IPS-18c (cell line): ENCODE results near the gene CMSS1.

Source experiments
- H3K4me3 ChIP-seq: 2 replicates; pipeline ENCODE4 v1.7.0; 2013; ENCODE audit warnings: low read depth, mild to moderate bottlenecking, low read length, moderate library complexity; ENCODE audit not compliant: insufficient read depth
- H3K9me3 ChIP-seq: one replicate; pipeline ENCODE4 v1.6.1; 2013; ENCODE audit warnings: mild to moderate bottlenecking, low read length, moderate library complexity; ENCODE audit not compliant: control insufficient read depth, insufficient read depth

CMSS1 gene

DNA sequence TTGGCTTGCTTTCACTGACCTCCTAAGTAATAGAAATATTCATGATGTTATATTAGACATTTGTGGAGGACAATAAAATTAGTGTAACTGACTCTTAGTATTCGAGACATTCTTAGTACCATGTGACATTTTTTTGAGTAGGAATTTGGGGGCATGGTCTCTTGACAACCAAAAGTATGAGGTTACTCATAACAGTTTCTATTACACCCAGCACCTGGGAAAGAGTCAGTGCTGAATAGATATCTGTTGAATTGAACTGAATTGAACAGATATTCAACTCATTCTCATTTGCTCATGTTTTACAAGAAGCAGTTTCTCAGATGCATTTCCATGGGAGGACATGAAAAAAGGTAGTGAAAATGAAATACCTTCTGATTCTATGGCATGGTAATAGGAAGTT, 84.4 kb downstream of the CMSS1 start:
- Histone ChIP-seq H3K9me3 (no peaks in the 10 kb centered on the region), H3K4me3 (no peak overlapping the region)

DNA sequence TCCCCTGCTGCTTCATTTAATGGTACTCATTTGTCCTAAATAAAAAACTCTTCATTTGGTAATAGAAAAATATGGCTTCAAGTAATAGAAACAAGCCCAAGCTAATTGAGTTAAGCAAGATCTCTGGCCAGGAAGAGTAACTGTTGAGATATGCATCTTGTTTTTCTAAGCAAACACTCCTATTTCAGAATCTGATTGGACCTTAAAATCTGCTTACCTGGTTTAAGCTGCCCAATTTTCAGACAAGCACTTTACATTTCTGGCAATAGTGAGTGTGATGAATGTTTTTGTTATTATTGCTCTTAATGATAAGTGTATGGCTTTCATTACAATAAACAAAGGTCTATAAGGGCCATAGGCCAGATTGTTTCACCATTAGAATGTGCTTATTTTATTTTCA, 86.2 kb downstream of the CMSS1 start:
- H3K9me3 ChIP-seq = no peaks in the 10 kb centered on the region
- H3K4me3 ChIP-seq = no peak overlapping the region

DNA sequence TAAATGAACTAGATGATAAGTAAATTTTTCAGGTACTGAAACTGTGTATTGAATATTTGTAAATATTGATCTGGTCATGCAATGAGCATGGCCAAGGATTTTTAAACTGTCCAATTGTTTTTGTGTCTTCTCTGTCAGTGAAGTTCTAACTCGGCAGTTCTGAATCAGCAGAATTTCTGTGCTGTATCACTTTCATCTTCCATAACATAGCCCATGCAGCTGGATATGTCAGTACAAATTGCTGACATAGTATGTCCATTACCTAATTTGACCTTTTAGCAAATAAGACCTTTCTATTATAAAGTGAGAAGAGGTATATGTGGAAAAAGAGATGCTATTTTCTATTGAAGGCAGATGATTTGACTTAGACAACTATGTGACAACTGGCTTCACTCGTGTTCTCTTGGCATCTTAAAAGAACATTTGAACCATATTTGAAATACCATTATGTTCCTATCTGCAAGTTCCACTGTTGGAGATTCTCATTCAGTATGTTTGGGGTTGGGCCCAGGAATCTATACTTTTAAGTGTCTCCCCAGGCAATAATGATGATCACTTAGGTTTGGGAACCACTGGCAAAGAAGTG, 90.4 kb downstream of the CMSS1 start:
- Histone ChIP-seq H3K4me3 (no peak overlapping the region), H3K9me3 (no peaks in the 10 kb centered on the region)

DNA sequence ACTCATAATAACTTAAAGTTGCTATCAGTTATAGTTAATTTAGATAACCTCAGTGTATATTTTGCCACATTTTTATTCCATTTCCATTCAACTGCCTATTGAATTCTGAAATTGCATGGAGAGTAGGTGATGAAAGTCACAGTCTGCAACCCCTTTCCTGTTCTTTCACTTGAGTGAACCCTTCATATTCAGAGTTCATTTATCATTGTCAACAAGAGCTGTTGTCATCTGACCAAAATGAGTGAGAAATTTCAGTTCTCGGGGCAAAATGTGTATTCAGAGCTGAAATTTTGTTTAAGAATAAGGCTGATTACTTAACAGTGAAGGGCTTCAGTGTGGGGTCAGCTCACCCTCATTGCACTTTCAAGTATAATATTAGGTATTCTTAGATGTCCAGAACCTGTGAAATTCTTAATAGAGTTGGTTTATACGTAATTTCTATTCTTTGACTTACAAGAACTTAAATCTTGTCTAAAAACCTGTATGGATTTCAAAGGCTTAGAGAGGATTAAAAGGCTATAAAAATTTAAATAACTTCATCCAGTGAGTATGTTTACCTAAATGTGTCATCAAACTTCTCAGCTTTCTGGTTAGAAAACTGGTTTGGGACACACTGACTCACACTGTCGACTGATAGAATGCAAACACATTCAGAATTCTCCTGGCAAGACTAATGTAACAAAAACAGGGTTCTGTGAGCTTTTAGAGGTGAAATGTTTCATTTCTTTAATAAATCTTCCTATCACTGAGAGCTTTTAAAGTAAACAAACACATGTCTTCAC, 92.2 kb downstream of the CMSS1 start:
- H3K9me3 ChIP-seq = no peaks in the 10 kb centered on the region
- H3K4me3 ChIP-seq = no peak overlapping the region

DNA sequence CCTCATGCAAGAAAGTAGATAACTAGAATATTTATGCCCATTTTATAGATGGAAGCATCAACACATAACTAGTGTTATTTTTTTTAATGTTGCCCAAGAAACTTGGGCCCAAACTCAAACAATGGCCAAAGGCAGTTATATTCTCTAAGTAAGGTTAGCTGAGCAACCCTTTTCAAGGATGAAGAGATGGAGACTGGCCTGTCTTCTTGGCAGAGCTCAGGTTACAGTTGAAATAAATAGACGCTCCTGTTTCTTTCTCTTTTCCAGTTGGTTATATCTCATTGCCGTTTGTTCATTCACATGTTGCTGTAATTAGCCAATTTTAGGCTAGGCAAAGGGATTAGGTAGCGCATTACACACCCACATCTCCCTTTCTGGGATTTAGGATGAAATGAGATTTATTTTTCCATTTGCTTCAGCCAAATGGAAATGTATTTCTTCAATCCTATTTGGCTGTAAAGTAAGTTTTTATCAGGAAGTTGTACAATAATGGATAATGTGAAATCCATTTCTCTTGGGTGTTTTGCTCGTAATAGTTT, 93.2 kb downstream of the CMSS1 start:
- no peak overlapping the region for H3K4me3 ChIP-seq

DNA sequence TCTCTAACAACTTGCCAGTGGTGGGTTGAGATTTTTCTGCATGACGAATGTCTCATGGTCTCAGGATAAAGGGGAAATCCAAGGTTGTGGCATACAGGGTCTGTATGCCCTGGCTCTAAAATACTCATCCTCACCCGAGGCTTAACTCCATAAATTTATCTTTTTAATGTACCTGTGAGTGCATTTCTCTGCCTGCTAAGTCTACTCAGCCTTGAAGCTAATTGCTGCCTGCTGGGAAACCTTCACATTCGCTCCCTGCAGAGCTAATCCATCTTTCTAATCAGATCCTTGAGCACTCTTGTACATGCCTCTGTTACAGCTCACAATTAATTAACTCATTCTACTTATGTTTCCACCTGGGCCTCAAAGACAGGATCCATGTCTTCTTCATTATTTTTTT, 93.8 kb downstream of the CMSS1 start:
- Histone ChIP-seq H3K9me3 (no peaks in the 10 kb centered on the region), H3K4me3 (no peak overlapping the region)

More for the DNA sequence above, 93.2 kb downstream of the CMSS1 start:
- no peaks in the 10 kb centered on the region for H3K9me3 ChIP-seq

DNA sequence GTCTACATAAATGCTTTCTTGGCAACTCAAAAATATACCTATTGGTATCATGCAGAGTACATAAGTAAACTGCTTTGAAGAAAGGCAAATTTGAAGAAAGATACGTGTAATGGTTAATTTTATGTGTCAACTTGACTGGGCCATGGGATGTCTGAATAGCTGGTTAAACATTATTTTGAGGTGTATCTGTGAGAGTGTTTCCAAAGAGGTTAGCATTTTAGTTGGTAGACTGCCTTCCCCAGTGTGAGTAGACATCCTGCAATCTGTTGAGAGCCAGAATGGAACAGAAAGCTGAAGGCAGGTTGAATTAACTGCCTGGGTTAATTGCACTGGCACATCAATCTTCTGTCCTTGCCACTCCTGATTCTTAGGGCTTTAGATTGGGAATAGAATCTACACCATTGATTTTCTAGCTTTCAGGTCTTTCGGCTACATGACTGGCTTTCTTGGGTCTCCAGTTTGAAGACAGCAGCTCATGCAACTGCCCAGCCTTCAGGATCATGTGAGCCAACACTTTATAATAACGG, 98.3 kb downstream of the CMSS1 start:
- no peaks in the 10 kb centered on the region for H3K9me3 ChIP-seq
- H3K4me3 ChIP-seq = no peak overlapping the region

DNA sequence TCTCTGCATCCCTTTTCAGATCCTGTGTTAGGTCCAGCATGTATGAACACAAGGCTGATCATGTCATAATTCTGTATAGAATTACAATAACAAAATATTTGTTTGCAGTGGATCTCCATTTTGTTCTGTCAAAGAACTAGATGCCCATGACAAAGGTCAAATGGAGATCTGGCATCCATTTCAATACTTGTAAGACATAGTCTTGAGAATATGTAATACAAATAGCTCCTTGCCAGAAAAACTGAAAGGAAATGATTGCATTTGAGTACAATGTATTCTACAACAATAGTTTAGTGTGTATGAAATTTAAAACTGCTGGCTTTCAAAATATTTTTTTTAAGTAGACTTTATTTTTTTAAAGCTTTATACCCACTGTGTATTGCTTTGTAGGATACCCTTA, 101.1 kb downstream of the CMSS1 start:
- no peak overlapping the region for H3K4me3 ChIP-seq
- H3K9me3 ChIP-seq = no peaks in the 10 kb centered on the region

DNA sequence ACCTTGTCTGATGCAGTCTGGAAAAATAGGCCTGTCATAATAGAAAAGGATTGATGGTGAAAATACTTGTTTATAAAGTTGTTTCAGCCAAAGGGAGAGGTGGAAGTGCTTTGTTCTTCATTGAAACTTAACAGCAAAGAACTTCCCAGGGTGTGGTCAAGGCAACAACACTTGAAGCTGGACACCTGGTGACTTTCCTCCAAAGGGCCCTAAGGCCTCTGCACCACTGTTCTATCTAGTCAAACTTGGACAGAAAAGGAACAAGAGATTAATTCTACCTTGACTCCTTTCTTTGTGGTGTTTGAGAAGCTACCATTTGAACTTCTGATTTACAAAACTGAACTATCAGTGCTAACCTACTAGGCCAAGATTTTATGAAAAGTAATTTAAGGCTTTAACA, 102.0 kb downstream of the CMSS1 start:
- Histone ChIP-seq H3K4me3 (no peak overlapping the region), H3K9me3 (no peaks in the 10 kb centered on the region)

DNA sequence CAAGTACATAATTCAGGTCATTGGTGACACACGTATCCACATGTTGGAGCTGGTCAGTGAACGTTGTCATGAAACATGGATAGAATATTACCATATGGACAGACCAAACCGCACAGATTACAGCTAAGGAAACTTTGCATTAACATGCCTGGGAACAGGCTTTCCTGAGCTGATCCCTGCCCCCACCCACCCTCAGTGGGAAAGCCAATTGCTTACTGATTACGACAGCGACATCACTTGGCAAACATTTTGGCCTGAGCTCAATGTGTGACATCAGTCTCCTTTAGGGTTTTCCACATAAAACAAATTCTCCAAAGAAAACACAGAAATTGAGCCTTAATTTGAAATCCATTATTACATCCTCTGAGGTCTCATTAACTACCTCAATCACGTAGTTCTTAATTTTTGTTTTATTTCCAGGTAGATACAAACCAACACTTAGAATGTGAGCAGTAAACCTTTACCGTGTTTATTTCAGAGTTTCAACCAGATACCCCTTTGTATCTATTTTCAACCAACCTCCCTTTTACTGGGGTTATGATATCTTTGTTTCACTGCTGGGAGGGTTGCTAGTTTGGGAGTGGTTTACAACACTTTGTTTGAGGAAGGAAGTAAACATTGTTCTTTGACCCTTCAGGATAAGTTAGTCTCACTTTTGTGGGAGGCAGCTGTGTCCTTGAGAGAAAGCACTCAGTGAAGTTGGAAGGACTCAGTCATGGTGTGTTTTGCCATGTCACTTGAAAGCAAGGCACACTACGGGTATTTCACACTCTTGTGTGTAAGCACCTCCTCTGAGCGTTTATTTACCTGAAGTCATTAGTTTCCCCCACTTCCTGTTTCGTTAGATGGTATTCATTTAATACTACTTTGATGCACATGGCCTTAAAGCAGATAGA, 103.1 kb downstream of the CMSS1 start:
- no peak overlapping the region for H3K4me3 ChIP-seq
- H3K9me3 ChIP-seq = no peaks in the 10 kb centered on the region

DNA sequence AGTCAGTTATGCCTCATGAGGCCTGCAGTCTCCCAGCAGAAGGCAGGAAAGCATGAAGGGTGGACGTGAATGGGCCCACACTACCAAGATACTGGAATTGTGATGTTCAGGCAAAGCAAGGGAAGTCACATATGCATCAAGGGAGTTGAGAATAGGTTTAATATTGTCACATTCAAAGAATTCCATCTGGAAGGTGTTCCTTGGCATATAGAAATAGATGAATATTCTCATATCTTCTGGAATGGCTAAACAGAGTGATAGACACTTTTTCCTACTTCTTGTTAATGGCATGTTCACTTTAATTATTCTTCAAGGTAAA, 103.7 kb downstream of the CMSS1 start:
- no peak overlapping the region for H3K4me3 ChIP-seq
- H3K9me3 ChIP-seq = no peaks in the 10 kb centered on the region

DNA sequence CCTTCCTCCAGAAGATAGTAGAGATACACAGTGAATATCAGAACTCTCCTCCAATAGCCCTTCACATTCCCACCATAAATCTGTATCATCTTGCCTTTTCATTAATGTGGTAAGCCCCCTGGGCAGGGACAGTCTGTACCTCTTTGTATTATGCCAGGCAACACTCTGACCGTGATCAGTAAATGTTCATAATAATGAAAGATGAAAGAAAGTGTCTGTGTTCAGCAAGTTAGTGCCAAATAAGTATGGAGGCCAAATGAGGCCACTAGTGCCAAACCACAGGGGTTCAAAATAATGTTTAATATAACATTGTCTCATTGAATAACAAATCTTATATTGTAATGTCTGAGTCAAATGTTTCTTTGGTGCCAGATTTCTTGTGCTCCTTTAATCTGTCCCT, 104.3 kb downstream of the CMSS1 start:
- Histone ChIP-seq H3K9me3 (no peaks in the 10 kb centered on the region), H3K4me3 (no peak overlapping the region)

DNA sequence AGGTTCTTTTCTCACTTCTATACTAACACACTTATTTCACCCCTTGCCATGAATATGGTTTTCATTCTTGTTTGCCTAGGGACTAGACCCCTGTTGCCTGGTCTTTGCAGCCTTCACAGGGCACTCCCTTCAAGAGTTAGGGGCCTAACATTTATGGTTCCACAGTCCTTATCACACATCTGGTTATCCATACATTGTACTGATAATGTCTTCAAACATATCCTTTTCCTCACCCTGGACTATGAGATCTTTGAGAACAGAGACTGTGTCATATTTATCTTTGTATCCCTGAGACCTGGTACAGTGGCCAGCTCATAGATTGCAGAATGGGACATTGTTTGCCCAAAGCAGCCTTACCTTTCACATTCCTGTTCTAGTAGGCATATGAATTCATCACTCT, 106.2 kb downstream of the CMSS1 start:
- Histone ChIP-seq H3K4me3 (no peak overlapping the region), H3K9me3 (no peaks in the 10 kb centered on the region)

DNA sequence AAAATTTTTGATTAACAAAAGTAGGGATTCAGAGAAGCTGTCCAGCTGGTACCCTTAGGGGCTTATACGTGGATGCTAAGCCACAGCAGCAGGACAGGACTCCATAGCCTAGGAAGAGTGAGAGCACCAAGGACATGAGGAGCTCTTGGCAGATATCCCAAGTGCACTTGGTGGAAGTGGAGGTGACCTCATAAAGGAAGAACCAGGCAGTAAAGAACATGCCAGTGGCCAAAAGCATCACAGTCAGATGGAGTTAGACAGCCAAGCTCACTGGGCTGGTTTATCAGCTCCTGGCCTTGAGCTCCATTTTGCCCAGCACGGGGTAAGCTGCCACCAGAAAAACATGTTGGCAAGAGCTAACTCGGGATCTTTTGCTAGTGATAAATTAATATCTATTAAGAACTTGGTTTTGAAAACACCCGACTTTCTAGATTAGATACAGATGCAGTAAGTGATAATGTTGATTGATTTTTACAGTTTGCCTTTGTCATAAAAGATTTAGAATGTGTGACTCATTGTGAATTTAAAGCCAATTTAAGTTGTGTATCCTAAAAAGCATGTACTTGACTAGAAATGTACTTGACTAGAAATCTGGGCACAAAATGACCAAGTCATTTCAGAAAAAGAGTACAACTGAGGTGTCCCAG, 108.0 kb downstream of the CMSS1 start:
- Histone ChIP-seq H3K9me3 (no peaks in the 10 kb centered on the region), H3K4me3 (no peak overlapping the region)

DNA sequence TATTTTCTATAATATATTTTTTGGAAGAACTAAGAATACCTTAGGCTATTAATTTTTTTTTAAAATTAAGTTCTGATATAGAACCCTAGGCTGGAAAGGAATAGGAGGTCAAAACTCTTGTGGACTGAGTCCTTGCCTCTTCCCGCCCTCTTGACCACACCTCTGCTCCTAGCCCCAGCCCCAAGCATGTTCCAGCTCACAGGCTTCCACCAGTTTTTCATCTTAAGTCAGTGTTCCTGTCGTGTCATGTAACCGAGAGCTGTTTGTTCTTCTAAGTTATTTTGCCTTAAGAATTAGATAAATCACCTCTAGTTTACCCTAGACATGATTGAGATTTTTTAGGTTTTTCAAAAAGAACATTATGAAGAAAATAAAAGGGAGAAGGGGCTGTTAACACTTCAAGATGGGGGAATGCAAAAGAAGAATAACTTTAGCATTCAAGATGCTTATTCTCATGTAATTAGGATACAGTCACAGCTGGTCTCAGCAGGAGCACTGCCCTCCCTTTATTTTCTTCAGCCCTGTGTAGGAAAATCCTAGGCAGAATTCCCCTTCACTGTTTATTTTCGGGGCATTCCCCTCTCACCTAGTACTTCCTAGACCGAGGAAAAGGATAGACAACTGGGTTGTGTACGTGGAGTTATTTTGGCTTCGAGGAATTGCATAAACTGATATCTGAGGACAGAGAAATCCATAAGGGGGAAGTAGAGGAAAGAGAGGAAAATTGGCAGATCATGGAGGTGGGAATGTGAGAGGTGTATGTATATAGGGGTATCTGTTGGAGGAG, 110.2 kb downstream of the CMSS1 start:
- Histone ChIP-seq H3K9me3 (no peaks in the 10 kb centered on the region), H3K4me3 (no peak overlapping the region)
